Measurements from ENCODE around the gene FBXL17. TPM values are rescaled to one million over a fixed set of nuclear protein-coding genes. Genes with fewer than 3 reads are reported as not detected.

Gene FBXL17
- polyA plus RNA-seq, 1 of the 3 experiments (the other 2 are of a cell fraction) = 4.4 TPM

- 80% methylated on average over 3 of the region's 3 CpGs for WGBS (ENCODE audit: low lambda C conversion rate)
- Histone ChIP-seq H4K20me1 (ENCODE audit: insufficient read depth) (no peaks in the 10 kb centered on the region), H3K9me2 (no peaks in the 10 kb centered on the region), H3K36me3 (replicated peaks in 1 of 2; ENCODE audit: control insufficient read depth in 1 of 2, insufficient read depth in 2 of 2, low read length in 1 of 2) (peaks cover 0 to 3% of the 10 kb centered on the region in 2 experiments), H3K4me1 (ENCODE audit: control insufficient read depth in 1 of 2, insufficient read depth in 2 of 2, low read depth in 1 of 2, low read length in 1 of 2) (no peaks in the 10 kb centered on the region), H3K27me3 (ENCODE audit: insufficient read depth) (no peaks in the 10 kb centered on the region), H3F3A (replicated peaks; ENCODE audit: insufficient read depth) (no peaks in the 10 kb centered on the region), H3K27ac (ENCODE audit: low read depth in 2 of 2, low read length in 1 of 2) (no peak overlapping the region), H2AFZ (ENCODE audit: low read depth) (no peak overlapping the region), H3K79me2 (ENCODE audit: insufficient read depth) (no peaks in the 10 kb centered on the region), H3K9ac (no peak overlapping the region), H3K4me3 (ENCODE audit: low read depth in 2 of 2, low read length in 1 of 2) (no peak overlapping the region), H3K9me3 (no peaks in the 10 kb centered on the region), H3K4me2 (no peak overlapping the region)
- ChIA-PET POLR2A (no interaction called here), CTCF (interaction anchor here (1.2 kb wide), 1 partner anchor 11 kb away, joined by 3 read pairs; no protein-coding TSS in a partner anchor)
- no peak for DNase-seq
- no peak for TF ChIP-seq SMC3 (IDR thresholded peaks at IDR 0.05; ENCODE audit: low read depth, low read length)
- TF ChIP-seq EZH2phosphoT487 (IDR thresholded peaks at IDR 0.05; ENCODE audit: borderline replicate concordance, low read depth) = no peak
- no peak for TF ChIP-seq POLR2AphosphoS5 (IDR thresholded peaks at IDR 0.05; ENCODE audit: low read depth, low read length)
- no peak for TF ChIP-seq YY1 (IDR thresholded peaks at IDR 0.05; ENCODE audit: low read depth)
- no peak for TF ChIP-seq USF2 (IDR thresholded peaks at IDR 0.05; ENCODE audit: borderline replicate concordance, low read depth, low read length)
Observed at GRCh38 chr5:107858788-107859187, 523.1 kb downstream of the FBXL17 start.

- H3F3A ChIP-seq (replicated peaks; ENCODE audit: insufficient read depth) = no peaks in the 10 kb centered on the region
- no peak overlapping the region for H3K27ac ChIP-seq (ENCODE audit: low read depth in 2 of 2, low read length in 1 of 2)
- H4K20me1 ChIP-seq (ENCODE audit: insufficient read depth) = no peaks in the 10 kb centered on the region
- H3K9ac ChIP-seq = no peak overlapping the region
- 74% methylated on average over 4 of the region's 4 CpGs for WGBS (ENCODE audit: low lambda C conversion rate)
- no peaks in the 10 kb centered on the region for H3K27me3 ChIP-seq (ENCODE audit: insufficient read depth)
- H2AFZ ChIP-seq (ENCODE audit: low read depth) = no peak overlapping the region
- no peak for TF ChIP-seq GATA2 (CRISPR knock-in tag; IDR thresholded peaks at IDR 0.05)
- TF ChIP-seq FOSL2 (IDR thresholded peaks at IDR 0.05; ENCODE audit: borderline replicate concordance, low read depth) = no peak
- no peak for TF ChIP-seq USF1 (IDR thresholded peaks at IDR 0.05; ENCODE audit: borderline replicate concordance, low read depth)
- no peak for TF ChIP-seq CTCF (IDR thresholded peaks at IDR 0.05)
- no peak for TF ChIP-seq PBX3 (IDR thresholded peaks at IDR 0.05)
- TF ChIP-seq MXI1 (IDR thresholded peaks at IDR 0.05; ENCODE audit: low read depth, low read length) = no peak
- ChIA-PET CTCF (no interaction called here), POLR2A (no interaction called here)
- H3K79me2 ChIP-seq (ENCODE audit: insufficient read depth) = no peaks in the 10 kb centered on the region
- H3K4me3 ChIP-seq (ENCODE audit: low read depth in 2 of 2, low read length in 1 of 2) = no peak overlapping the region
- H3K4me2 ChIP-seq = no peak overlapping the region
- no peaks in the 10 kb centered on the region for H3K9me2 ChIP-seq
- H3K4me1 ChIP-seq (ENCODE audit: control insufficient read depth in 1 of 2, insufficient read depth in 2 of 2, low read depth in 1 of 2, low read length in 1 of 2) = no peaks in the 10 kb centered on the region
- peaks cover 0 to 3% of the 10 kb centered on the region in 2 experiments for H3K36me3 ChIP-seq (replicated peaks in 1 of 2; ENCODE audit: control insufficient read depth in 1 of 2, insufficient read depth in 2 of 2, low read length in 1 of 2)
- no peak for DNase-seq
- no peaks in the 10 kb centered on the region for H3K9me3 ChIP-seq
Observed at GRCh38 chr5:107858324-107858723, 523.6 kb downstream of the FBXL17 start.

All from SK-N-SH (cell line).